K562 (cell line): Measurements from ENCODE around the gene MSH2. TPM values are rescaled to one million over a fixed set of nuclear protein-coding genes. Genes with fewer than 3 reads are reported as not detected.
A peak's percentile ranks its signal among the peaks of the same experiment; 100 is the strongest.

ENCODE experiments used
- ATAC-seq: fragments of 200-7000 bp; cut with Tn5 transposase; 3 replicates; pipeline ENCODE4 v1.9.1; 2020; ENCODE audit warnings: moderate library complexity
- BruUV-seq: library from RNA; stranded (reverse); fragments of 400-500 nt; replicated peaks from 2 replicates; lab custom pipeline; 2021; lab: Mats Ljungman, UMichigan
- CTCF ChIA-PET: fragments of 300-600 bp; formaldehyde crosslinking; extraction: SDS; loops from one replicate; lab custom pipeline; 2021; ENCODE audit warnings: low intra/inter-chr PET ratio; lab: Yijun Ruan, JAX
- POLR2A ChIA-PET: fragments of 300-600, 350-650 bp; sonication (Branson Sonifier 250); formaldehyde crosslinking; extraction: SDS; loops from one replicate; lab custom pipeline; 2021; ENCODE audit warnings: antibody characterized with exemption, inconsistent platforms; lab: Yijun Ruan, JAX
- DNase-seq, 4 experiments: peaks; one replicate each; pipeline versions ENCODE4 v3.0.0 to v3.0.0-alpha.2; 2011 to 2018; ENCODE audit warnings: low spot score in 3 of 4, mixed read lengths in 3 of 4; ENCODE audit errors: extremely low read depth in 1 of 4
- FAIRE-seq: peaks from 2 replicates; lab custom pipeline; 2011; peaks lifted over from hg19 to GRCh38; lab: Jason Lieb, UNC
- H2AFZ ChIP-seq: 2 replicates; pipeline ENCODE4 v1.6.0; 2011; ENCODE audit warnings: low read depth, low read length, control low read depth, inconsistent platforms
- H3K27ac ChIP-seq: fragments of 200-600 bp; 3 replicates; pipeline ENCODE4 v1.8.0; 2011; ENCODE audit warnings: low read depth, mild to moderate bottlenecking, control low read depth, inconsistent platforms, low read length, moderate library complexity, mixed read lengths; ENCODE audit errors: extremely low read depth
- H3K27me3 ChIP-seq, 2 experiments: fragments of 300-600 bp in 1 of 2; 2 replicates in 1 of 2; 3 replicates in 1 of 2; pipeline versions ENCODE4 v1.6.0 to v1.8.0; 2011; ENCODE audit warnings: inconsistent platforms in 2 of 2, low read length in 2 of 2, mild to moderate bottlenecking in 1 of 2, mixed read lengths in 1 of 2, moderate library complexity in 1 of 2; ENCODE audit not compliant: control insufficient read depth in 2 of 2, insufficient read depth in 2 of 2
- H3K36me3 ChIP-seq: fragments of 300-600 bp; 3 replicates; pipeline ENCODE4 v1.8.0; 2011; ENCODE audit warnings: mild to moderate bottlenecking, low read length, inconsistent platforms; ENCODE audit not compliant: control insufficient read depth, insufficient read depth
- H3K4me1 ChIP-seq, 2 experiments: fragments of 200-600 bp in 1 of 2; replicated peaks in 1 of 2; 2 replicates in 1 of 2; 3 replicates in 1 of 2; pipeline versions ENCODE4 v1.5.1 to v1.8.0; 2011; ENCODE audit warnings: inconsistent platforms in 2 of 2, low read length in 2 of 2, mild to moderate bottlenecking in 1 of 2, mixed read lengths in 1 of 2, moderate library complexity in 1 of 2; ENCODE audit not compliant: control insufficient read depth in 2 of 2, insufficient read depth in 2 of 2
- H3K4me2 ChIP-seq: 2 replicates; pipeline ENCODE4 v1.6.1; 2011; ENCODE audit warnings: low read length, control low read depth, inconsistent platforms, mixed read lengths; ENCODE audit not compliant: insufficient read depth
- H3K4me3 ChIP-seq: fragments of 200-600 bp; sonication (generic), shearing (Covaris generic); 2 replicates; pipeline ENCODE4 v1.5.1; 2016; ENCODE audit warnings: control low read depth, inconsistent platforms
- H3K79me2 ChIP-seq: fragments of 200-600 bp; 3 replicates; pipeline ENCODE4 v1.8.0; 2011; ENCODE audit warnings: low read length, inconsistent platforms; ENCODE audit not compliant: control insufficient read depth, insufficient read depth
- H3K9ac ChIP-seq, 2 experiments: 2 replicates each; pipeline versions ENCODE4 v1.6.0 to v1.6.1; 2011; ENCODE audit warnings: low read depth in 2 of 2, low read length in 2 of 2, control low read depth in 1 of 2, inconsistent platforms in 1 of 2, mild to moderate bottlenecking in 1 of 2, mixed read lengths in 1 of 2; ENCODE audit not compliant: insufficient read depth in 1 of 2
- H3K9me1 ChIP-seq: one replicate; pipeline ENCODE4 v1.6.0; 2011; ENCODE audit warnings: inconsistent platforms, mild to moderate bottlenecking, low read length, moderate library complexity; ENCODE audit not compliant: control insufficient read depth, insufficient read depth
- H3K9me3 ChIP-seq: replicated peaks from 2 replicates; pipeline ENCODE4 v1.5.1; 2011; ENCODE audit warnings: low read depth, low read length, inconsistent platforms; ENCODE audit not compliant: control insufficient read depth, insufficient read depth
- H4K20me1 ChIP-seq: replicated peaks from 2 replicates; pipeline ENCODE4 v1.6.1; 2011; ENCODE audit warnings: low read length, inconsistent platforms, mixed read lengths; ENCODE audit not compliant: control insufficient read depth, insufficient read depth
- ARID1B ChIP-seq: fragments of 450-650 bp; IDR thresholded peaks from 2 replicates; pipeline ENCODE4 v1.6.1; 2016; ENCODE audit warnings: antibody characterized with exemption, mild to moderate bottlenecking, inconsistent platforms
- ATF3 ChIP-seq, 2 experiments: fragments of 450-650 bp in 1 of 2; sonication (generic) in 1 of 2; formaldehyde crosslinking in 1 of 2; IDR thresholded peaks in 1 of 2; conservative IDR thresholded peaks in 1 of 2; 2 replicates each; pipeline versions ENCODE4 v1.6.1 to v1.8.1; 2016 to 2023; ENCODE audit warnings: mild to moderate bottlenecking in 2 of 2, moderate library complexity in 2 of 2, inconsistent platforms in 1 of 2, missing genetic modification reagents in 1 of 2
- FOXK2 ChIP-seq, 2 experiments: fragments of 450-650 bp; IDR thresholded peaks in 1 of 2; conservative IDR thresholded peaks in 1 of 2; 2 replicates each; pipeline ENCODE4 v1.6.1; 2016; ENCODE audit warnings: low read depth in 2 of 2, mild to moderate bottlenecking in 1 of 2
- JUND ChIP-seq, 2 experiments: IDR thresholded peaks; 2 replicates in 1 of 2; 3 replicates in 1 of 2; pipeline ENCODE4 v1.6.1; 2011; ENCODE audit warnings: borderline replicate concordance in 2 of 2, low read depth in 2 of 2, low read length in 2 of 2, improper control_type of control experiment in 1 of 2, missing biosample characterization in 1 of 2, missing genetic modification characterization in 1 of 2, missing genetic modification reagents in 1 of 2
- KDM4B ChIP-seq, 2 experiments: fragments of 450-650 bp in 1 of 2; sonication (generic) in 1 of 2; IDR thresholded peaks; 2 replicates each; pipeline ENCODE4 v1.6.1; 2016 to 2017; ENCODE audit warnings: borderline replicate concordance in 2 of 2, antibody characterized with exemption in 1 of 2, low read depth in 1 of 2, mild to moderate bottlenecking in 1 of 2
- OTX1 ChIP-seq: fragments of 450-650 bp; formaldehyde crosslinking; IDR thresholded peaks from 2 replicates; pipeline ENCODE4 v1.4.0; 2022; ENCODE audit warnings: mild to moderate bottlenecking
- POLR2AphosphoS2 ChIP-seq: IDR thresholded peaks from 2 replicates; pipeline ENCODE4 v1.6.1; 2012; ENCODE audit warnings: low read length, improper control_type of control experiment
- SOX6 ChIP-seq: fragments of 450-650 bp; IDR thresholded peaks from 2 replicates; pipeline ENCODE4 v1.6.1; 2014; ENCODE audit warnings: mild to moderate bottlenecking
- SPI1 ChIP-seq: IDR thresholded peaks from 2 replicates; pipeline ENCODE4 v1.6.1; 2011; ENCODE audit warnings: low read depth, low read length, control low read depth, borderline replicate concordance
- SRSF9 ChIP-seq: fragments of 200-400 bp; formaldehyde crosslinking; IDR thresholded peaks from 2 replicates; pipeline ENCODE4 v1.6.1; 2017; ENCODE audit warnings: low read depth, low read length, borderline replicate concordance
- TBL1XR1 ChIP-seq, 2 experiments: IDR thresholded peaks; 2 replicates each; pipeline ENCODE4 v1.6.1; 2012; ENCODE audit warnings: improper control_type of control experiment in 2 of 2, low read length in 2 of 2, mild to moderate bottlenecking in 1 of 2
- ZNF347 ChIP-seq: fragments of 450-650 bp; formaldehyde crosslinking; IDR thresholded peaks from 2 replicates; pipeline ENCODE4 v1.4.0; 2020; ENCODE audit warnings: low read depth, mild to moderate bottlenecking, moderate library complexity
- WGBS: fragments of 100-300 bp; shearing (Covaris generic); methylation state at CpG from one replicate; pipeline ENCODE4 v1.1.6; 2016; ENCODE audit warnings: low coverage, mixed read lengths; ENCODE audit not compliant: insufficient coverage; ENCODE audit errors: missing lambda C conversion rate; 5-methylcytosine and 5-hydroxymethylcytosine counted together
- in situ Hi-C: fragments of 300-500 bp; cut with MboI; formaldehyde crosslinking; loops from 4 replicates; pipeline ENCODE4 v1.15.0; 2018; ENCODE audit warnings: inconsistent platforms, mixed read lengths
- intact Hi-C: fragments of 100-400 bp; cut with micrococcal nuclease; formaldehyde crosslinking; loops from 2 replicates; pipeline ENCODE4 v1.14.2; 2022
- polyA plus RNA-seq, 8 experiments: library from polyadenylated mRNA; depleted of rRNA in 4 of 8; stranded (reverse) in 5 of 8; unstranded in 3 of 8; fragments of >200 nt; fragmentation: Nextera tagmentation in 2 of 8; fragmentation: Illumina TruSeq in 1 of 8; extraction: Ambion mirVana in 2 of 8; extraction: Trizol in 1 of 8; gene quantifications; 2 replicates each; pipeline versions ENCODE4 v1.2.1 to v1.2.3, GENCODE V29; 2011 to 2014; ENCODE audit warnings: inconsistent platforms in 1 of 8, missing spikeins in 1 of 8
- total RNA-seq, 7 experiments: library from RNA; depleted of rRNA in 6 of 7; stranded (reverse); fragments of >200 nt in 6 of 7; fragmentation: Illumina TruSeq in 2 of 7; extraction: Trizol in 2 of 7; gene quantifications; 2 replicates each; pipeline versions ENCODE4 v1.2.1 to v1.2.3, GENCODE V29; 2011 to 2021; ENCODE audit warnings: low replicate concordance in 1 of 7
- TF ChIP-seq, protein P1 (sequence below), 2 experiments: fragments of 450-650 bp; IDR thresholded peaks; 2 replicates each; pipeline ENCODE4 v1.6.1; 2016
- TF ChIP-seq, protein P2 (sequence below): fragments of 250-450 bp; sonication (Bioruptor Pico); IDR thresholded peaks from 2 replicates; pipeline ENCODE4 v1.5.0; 2020; ENCODE audit warnings: mild to moderate bottlenecking
- TF ChIP-seq, protein P3 (sequence below): fragments of 450-650 bp; formaldehyde crosslinking; IDR thresholded peaks from 2 replicates; pipeline ENCODE4 v1.4.0; 2020; ENCODE audit warnings: mild to moderate bottlenecking, mixed read lengths

The MSH2 gene
- total and polyA plus RNA-seq, 9 of the 15 experiments (the other 6 are each of a cell fraction or from before 2014, with no cell fraction given) = 51.8 to 139 (median 113) TPM

DNA sequence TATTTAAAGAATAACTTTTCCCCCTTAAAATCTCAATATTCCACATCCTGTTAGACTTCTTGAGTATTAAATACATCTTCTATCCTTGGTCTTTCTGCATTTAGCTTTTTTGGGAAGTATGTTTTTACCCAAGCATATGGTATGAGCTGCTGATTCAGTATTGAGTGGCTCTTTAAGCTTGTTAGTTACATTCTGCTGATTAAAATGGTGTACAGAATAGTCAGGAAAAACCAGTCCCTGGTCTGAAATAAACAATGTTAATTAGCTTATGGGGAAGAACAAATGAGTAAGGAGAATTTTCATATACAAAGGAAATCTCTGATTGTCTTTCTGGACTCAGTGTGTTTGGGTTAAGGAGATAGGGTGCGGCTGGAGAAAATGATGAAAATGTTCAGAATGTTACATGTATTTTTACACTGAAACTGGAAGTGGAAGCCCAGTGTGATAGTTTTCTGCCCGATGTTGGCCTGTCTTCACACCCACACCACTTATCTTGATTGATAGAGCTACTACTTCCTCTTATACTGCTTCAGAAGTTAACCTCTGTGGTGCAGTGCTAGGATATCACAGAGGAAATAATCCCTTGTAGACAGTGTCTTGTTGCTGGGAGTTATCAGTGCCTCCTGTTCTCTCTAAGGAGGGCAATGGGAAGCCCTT, 84.0 kb downstream of the MSH2 start:
- H3K4me2 ChIP-seq = no peak overlapping the region
- WGBS = 13% methylated on average over 2 of the region's 2 CpGs
- no peak overlapping the region for H3K9ac ChIP-seq
- TF ChIP-seq SRSF9 (no peak), SPI1 (0 out of 2 replicates have a peak, but pooled peaks have one; percentile 18), POLR2AphosphoS2 (0 out of 2 replicates have a peak, but pooled peaks have one; percentile 40), ATF3 (IDR thresholded peaks at IDR 0.05) (no peak), ATF3 (CRISPR knock-in tag; conservative IDR thresholded peaks at IDR 0.05) (no peak), ZNF347 (CRISPR knock-in tag) (no peak), JUND (IDR thresholded peaks at IDR 0.05; ENCODE audit: borderline replicate concordance, low read depth, low read length) (peak; percentile 15; the same call in 1 of the 2 replicates), JUND (tag; IDR thresholded peaks at IDR 0.05; ENCODE audit: borderline replicate concordance, low read depth, low read length) (peak; percentile 21; the same call in 1 of the 3 replicates), KDM4B (IDR thresholded peaks at IDR 0.05; ENCODE audit: borderline replicate concordance in 2 of 2, low read depth in 1 of 2) (no peak), ARID1B (peak; percentile 54), OTX1 (CRISPR knock-in tag) (no peak), SOX6 (peak; percentile 62; the same call in 1 of the 2 replicates), FOXK2 (conservative IDR thresholded peaks at IDR 0.05 in 1 of 2, IDR thresholded peaks at IDR 0.05 in 1 of 2; ENCODE audit: low read depth in 2 of 2) (no peak), TBL1XR1 (IDR thresholded peaks at IDR 0.05; ENCODE audit: low read length in 2 of 2) (peak in 1 of 2 experiments; percentile 30; a peak in 1 of 4 replicates)
- TF ChIP-seq, protein P1, sequence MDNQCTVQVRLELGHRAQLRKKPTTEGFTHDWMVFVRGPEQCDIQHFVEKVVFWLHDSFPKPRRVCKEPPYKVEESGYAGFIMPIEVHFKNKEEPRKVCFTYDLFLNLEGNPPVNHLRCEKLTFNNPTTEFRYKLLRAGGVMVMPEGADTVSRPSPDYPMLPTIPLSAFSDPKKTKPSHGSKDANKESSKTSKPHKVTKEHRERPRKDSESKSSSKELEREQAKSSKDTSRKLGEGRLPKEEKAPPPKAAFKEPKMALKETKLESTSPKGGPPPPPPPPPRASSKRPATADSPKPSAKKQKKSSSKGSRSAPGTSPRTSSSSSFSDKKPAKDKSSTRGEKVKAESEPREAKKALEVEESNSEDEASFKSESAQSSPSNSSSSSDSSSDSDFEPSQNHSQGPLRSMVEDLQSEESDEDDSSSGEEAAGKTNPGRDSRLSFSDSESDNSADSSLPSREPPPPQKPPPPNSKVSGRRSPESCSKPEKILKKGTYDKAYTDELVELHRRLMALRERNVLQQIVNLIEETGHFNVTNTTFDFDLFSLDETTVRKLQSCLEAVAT (IDR thresholded peaks at IDR 0.05) = no peak
- TF ChIP-seq, protein P2, sequence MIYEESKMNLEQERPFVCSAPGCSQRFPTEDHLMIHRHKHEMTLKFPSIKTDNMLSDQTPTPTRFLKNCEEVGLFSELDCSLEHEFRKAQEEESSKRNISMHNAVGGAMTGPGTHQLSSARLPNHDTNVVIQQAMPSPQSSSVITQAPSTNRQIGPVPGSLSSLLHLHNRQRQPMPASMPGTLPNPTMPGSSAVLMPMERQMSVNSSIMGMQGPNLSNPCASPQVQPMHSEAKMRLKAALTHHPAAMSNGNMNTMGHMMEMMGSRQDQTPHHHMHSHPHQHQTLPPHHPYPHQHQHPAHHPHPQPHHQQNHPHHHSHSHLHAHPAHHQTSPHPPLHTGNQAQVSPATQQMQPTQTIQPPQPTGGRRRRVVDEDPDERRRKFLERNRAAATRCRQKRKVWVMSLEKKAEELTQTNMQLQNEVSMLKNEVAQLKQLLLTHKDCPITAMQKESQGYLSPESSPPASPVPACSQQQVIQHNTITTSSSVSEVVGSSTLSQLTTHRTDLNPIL (CRISPR knock-in tag) = no peak
- TF ChIP-seq, protein P3, sequence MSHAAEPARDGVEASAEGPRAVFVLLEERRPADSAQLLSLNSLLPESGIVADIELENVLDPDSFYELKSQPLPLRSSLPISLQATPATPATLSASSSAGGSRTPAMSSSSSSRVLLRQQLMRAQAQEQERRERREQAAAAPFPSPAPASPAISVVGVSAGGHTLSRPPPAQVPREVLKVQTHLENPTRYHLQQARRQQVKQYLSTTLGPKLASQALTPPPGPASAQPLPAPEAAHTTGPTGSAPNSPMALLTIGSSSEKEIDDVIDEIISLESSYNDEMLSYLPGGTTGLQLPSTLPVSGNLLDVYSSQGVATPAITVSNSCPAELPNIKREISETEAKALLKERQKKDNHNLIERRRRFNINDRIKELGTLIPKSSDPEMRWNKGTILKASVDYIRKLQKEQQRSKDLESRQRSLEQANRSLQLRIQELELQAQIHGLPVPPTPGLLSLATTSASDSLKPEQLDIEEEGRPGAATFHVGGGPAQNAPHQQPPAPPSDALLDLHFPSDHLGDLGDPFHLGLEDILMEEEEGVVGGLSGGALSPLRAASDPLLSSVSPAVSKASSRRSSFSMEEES (CRISPR knock-in tag) = no peak

More for the DNA sequence above, 84.0 kb downstream of the MSH2 start:
- peaks cover 4 to 11% of the 10 kb centered on the region in 2 experiments; a peak in 4 of 5 replicates for H3K4me1 ChIP-seq
- peaks cover 32% of the 10 kb centered on the region for H3K36me3 ChIP-seq
- ATAC-seq (peak; percentile 93), DNase-seq (peak in 2 of 4 experiments; percentile 20 to 33), FAIRE-seq (peak; percentile 78)
- H3K79me2 ChIP-seq = no peaks in the 10 kb centered on the region
- no peak overlapping the region for H3K4me3 ChIP-seq
- no peaks in the 10 kb centered on the region for H4K20me1 ChIP-seq
- no peaks in the 10 kb centered on the region for H3K27me3 ChIP-seq
- no peak overlapping the region for H2AFZ ChIP-seq
- CTCF ChIA-PET = no interaction called here
- H3K9me3 ChIP-seq = no peaks in the 10 kb centered on the region
- POLR2A ChIA-PET = interaction anchor here (0.6 to 1.0 kb wide), 2 partner anchors 22 to 84 kb away, joined by 3 to 4 read pairs; partner anchors contain the start of gene MSH2
- no peak overlapping the region for H3K27ac ChIP-seq
- in situ Hi-C loops (no loop called here), intact Hi-C loops (no loop called here)
- H3K9me1 ChIP-seq = no peaks in the 10 kb centered on the region
- BruUV-seq = no TSS peak
